Measurements from ENCODE around the gene DIAPH2.
"Not testable (repeated sequence)": the region's sequence is repeated elsewhere in the genome, so short reads cannot be mapped to it uniquely, and the experiment has no call there.

DIAPH2 gene

GRCh38 chrX:96703379-96703778, 18.7 kb downstream of the DIAPH2 start:
- DNase-seq (ENCODE audit: low spot score) = no peak
- peaks cover 4% of the 10 kb centered on the region for H3K4me1 Mint-ChIP-seq (ENCODE audit: low read depth)
- H3K4me3 Mint-ChIP-seq = no peak overlapping the region
- H3K27me3 Mint-ChIP-seq (ENCODE audit: low read depth) = no peaks in the 10 kb centered on the region
- no peak overlapping the region for H3K27ac Mint-ChIP-seq
- no peaks in the 10 kb centered on the region for H3K9me3 Mint-ChIP-seq
- peaks cover 6% of the 10 kb centered on the region for H3K36me3 Mint-ChIP-seq (ENCODE audit: low read depth)

DNA sequence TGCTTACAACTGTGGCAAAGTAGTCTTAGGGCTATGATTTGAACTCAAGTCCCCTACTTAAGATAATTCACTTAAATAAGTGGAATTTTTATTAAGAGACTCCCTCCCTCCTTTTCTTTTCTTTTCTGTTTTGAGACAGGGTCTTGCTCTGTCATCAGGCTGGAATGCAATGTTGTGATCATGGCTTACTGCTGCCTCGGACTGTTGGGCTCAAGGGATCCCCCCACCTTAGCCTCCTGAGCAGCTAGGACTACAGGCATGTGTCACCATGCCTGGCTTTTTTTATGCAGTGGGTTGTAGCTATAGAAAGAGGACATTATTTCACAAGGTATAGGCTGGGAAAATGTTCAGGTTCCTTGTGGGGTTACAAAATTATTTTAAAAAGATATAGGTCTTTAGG, 19.2 kb downstream of the DIAPH2 start:
- peaks cover 4% of the 10 kb centered on the region for H3K4me1 Mint-ChIP-seq (ENCODE audit: low read depth)
- no peaks in the 10 kb centered on the region for H3K9me3 Mint-ChIP-seq
- no peaks in the 10 kb centered on the region for H3K27me3 Mint-ChIP-seq (ENCODE audit: low read depth)
- peaks cover 6% of the 10 kb centered on the region for H3K36me3 Mint-ChIP-seq (ENCODE audit: low read depth)
- H3K4me3 Mint-ChIP-seq = no peak overlapping the region
- no peak for DNase-seq (ENCODE audit: low spot score)
- no peak overlapping the region for H3K27ac Mint-ChIP-seq

- Mint-ChIP-seq H3K9me3 (no peaks in the 10 kb centered on the region), H3K27me3 (ENCODE audit: low read depth) (no peaks in the 10 kb centered on the region), H3K4me3 (no peak overlapping the region), H3K4me1 (ENCODE audit: low read depth) (peaks cover 4% of the 10 kb centered on the region), H3K36me3 (ENCODE audit: low read depth) (peaks cover 6% of the 10 kb centered on the region), H3K27ac (no peak overlapping the region)
- no peak for DNase-seq (ENCODE audit: low spot score)
Observed at GRCh38 chrX:96704629-96705028, 20.0 kb downstream of the DIAPH2 start.

DNA sequence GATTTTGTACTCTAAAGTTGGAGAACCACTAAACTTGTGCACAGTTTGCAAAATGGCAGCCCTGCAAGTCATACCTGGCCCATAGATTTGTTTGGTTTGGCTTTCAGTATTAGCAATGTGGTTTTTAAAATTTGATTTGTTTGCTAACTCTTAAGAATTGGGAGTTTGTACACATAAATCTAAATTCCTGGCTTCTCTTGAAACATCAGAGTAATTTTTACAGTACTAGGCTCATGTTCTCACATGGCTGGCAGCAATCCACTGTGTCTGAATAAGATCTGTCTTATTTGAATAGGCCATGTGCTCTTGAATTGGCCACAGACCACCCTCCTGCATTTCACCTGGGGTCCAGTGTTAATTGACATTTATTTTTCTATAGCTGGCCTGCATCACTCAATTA, 21.3 kb downstream of the DIAPH2 start:
- no peak for DNase-seq (ENCODE audit: low spot score)
- Mint-ChIP-seq H3K4me1 (ENCODE audit: low read depth) (peaks cover 4% of the 10 kb centered on the region), H3K36me3 (ENCODE audit: low read depth) (peaks cover 2% of the 10 kb centered on the region), H3K27ac (no peak overlapping the region), H3K27me3 (ENCODE audit: low read depth) (no peaks in the 10 kb centered on the region), H3K9me3 (no peaks in the 10 kb centered on the region), H3K4me3 (no peak overlapping the region)

DNA sequence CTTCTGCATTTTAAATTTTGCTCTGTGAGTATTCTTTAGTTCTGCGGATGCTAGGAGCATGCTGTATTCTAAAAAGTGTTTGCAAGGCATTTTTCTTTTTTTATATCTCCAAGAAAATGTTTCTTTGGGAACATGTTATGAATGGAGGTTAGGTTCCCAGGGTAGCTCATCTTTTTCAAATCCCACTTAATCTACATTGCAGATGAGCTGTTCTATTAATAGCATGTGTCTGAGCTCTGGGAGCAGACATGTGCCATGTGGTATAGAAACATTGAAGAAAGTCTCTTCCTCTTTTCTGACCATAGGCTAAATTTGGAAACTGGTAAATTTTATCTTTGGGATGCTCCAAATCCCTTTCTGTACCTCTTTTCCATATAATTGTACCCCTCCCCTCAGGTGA, 23.2 kb downstream of the DIAPH2 start:
- Mint-ChIP-seq H3K4me1 (ENCODE audit: low read depth) (peaks cover 4% of the 10 kb centered on the region), H3K27ac (no peak overlapping the region), H3K9me3 (no peaks in the 10 kb centered on the region), H3K4me3 (no peak overlapping the region), H3K36me3 (ENCODE audit: low read depth) (peaks cover 2% of the 10 kb centered on the region), H3K27me3 (ENCODE audit: low read depth) (no peaks in the 10 kb centered on the region)
- DNase-seq (ENCODE audit: low spot score) = no peak

GRCh38 chrX:96710031-96710430, 25.4 kb downstream of the DIAPH2 start:
- no peak overlapping the region for H3K27ac Mint-ChIP-seq
- H3K36me3 Mint-ChIP-seq (ENCODE audit: low read depth) = peaks cover 2% of the 10 kb centered on the region
- H3K9me3 Mint-ChIP-seq = no peaks in the 10 kb centered on the region
- no peak overlapping the region for H3K4me3 Mint-ChIP-seq
- no peaks in the 10 kb centered on the region for H3K27me3 Mint-ChIP-seq (ENCODE audit: low read depth)
- peaks cover 4% of the 10 kb centered on the region for H3K4me1 Mint-ChIP-seq (ENCODE audit: low read depth)
- no peak for DNase-seq (ENCODE audit: low spot score)

- Mint-ChIP-seq H3K4me3 (no peak overlapping the region), H3K36me3 (ENCODE audit: low read depth) (no peaks in the 10 kb centered on the region)
Observed at GRCh38 chrX:96713303-96713702, 28.7 kb downstream of the DIAPH2 start.

DNA sequence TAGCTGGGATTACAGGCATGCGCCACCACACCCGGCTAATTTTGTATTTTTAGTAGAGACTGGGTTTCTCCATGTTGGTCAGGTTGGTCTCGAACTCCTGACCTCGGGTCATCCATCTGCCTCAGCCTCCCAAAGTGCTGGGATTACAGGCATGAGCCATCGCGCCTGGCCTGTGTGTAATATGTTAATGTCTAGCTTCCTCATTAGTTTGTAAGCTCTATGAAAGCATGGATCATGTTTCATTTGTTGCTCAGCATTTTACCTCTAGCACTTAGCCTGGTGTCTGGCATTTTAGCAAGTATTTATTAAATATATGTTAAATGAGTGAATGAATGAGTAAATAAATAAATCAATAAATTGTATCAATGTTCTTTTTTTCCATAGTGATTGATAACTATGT, 29.8 kb downstream of the DIAPH2 start:
- not testable (repeated sequence) for H3K4me3 Mint-ChIP-seq; DNase-seq (ENCODE audit: low spot score); H3K27ac Mint-ChIP-seq; H3K4me1 Mint-ChIP-seq (ENCODE audit: low read depth); H3K36me3 Mint-ChIP-seq (ENCODE audit: low read depth); H3K27me3 Mint-ChIP-seq (ENCODE audit: low read depth); H3K9me3 Mint-ChIP-seq

More at GRCh38 chrX:96713303-96713702, 28.7 kb downstream of the DIAPH2 start:
- DNase-seq (ENCODE audit: low spot score) = no peak
- Mint-ChIP-seq H3K27me3 (ENCODE audit: low read depth) (no peaks in the 10 kb centered on the region), H3K4me1 (ENCODE audit: low read depth) (no peaks in the 10 kb centered on the region), H3K27ac (no peak overlapping the region), H3K9me3 (no peaks in the 10 kb centered on the region)

DNA sequence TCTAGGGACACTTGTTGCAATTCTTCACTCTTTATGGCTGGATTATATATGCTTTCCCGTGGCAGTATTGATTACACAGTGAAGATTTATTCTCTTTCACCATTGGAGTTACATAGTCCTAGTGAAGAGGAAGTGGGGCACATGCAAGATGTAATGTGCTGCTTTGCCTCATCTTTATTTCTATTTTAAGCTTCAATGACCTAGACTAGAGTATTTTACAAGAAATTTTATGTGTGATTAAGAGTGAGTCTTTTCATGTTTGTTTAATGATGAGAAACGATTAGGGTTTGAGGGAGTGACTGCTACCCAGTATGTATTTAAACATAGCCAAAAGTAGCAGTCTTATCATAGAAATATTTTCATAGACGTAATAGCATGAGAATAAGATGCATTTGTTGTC, 30.8 kb downstream of the DIAPH2 start:
- H3K27ac Mint-ChIP-seq = no peak overlapping the region
- peaks cover 8% of the 10 kb centered on the region for H3K9me3 Mint-ChIP-seq
- peaks cover 1% of the 10 kb centered on the region for H3K36me3 Mint-ChIP-seq (ENCODE audit: low read depth)
- H3K4me1 Mint-ChIP-seq (ENCODE audit: low read depth) = no peaks in the 10 kb centered on the region
- DNase-seq (ENCODE audit: low spot score) = no peak
- H3K27me3 Mint-ChIP-seq (ENCODE audit: low read depth) = no peaks in the 10 kb centered on the region
- no peak overlapping the region for H3K4me3 Mint-ChIP-seq

- H3K27me3 Mint-ChIP-seq (ENCODE audit: low read depth) = no peaks in the 10 kb centered on the region
- no peak overlapping the region for H3K27ac Mint-ChIP-seq
- H3K4me1 Mint-ChIP-seq (ENCODE audit: low read depth) = no peaks in the 10 kb centered on the region
- H3K9me3 Mint-ChIP-seq = peaks cover 8% of the 10 kb centered on the region
- no peak overlapping the region for H3K4me3 Mint-ChIP-seq
- peaks cover 1% of the 10 kb centered on the region for H3K36me3 Mint-ChIP-seq (ENCODE audit: low read depth)
- no peak for DNase-seq (ENCODE audit: low spot score)
Observed at GRCh38 chrX:96719161-96719875, 34.7 kb downstream of the DIAPH2 start.

DNA sequence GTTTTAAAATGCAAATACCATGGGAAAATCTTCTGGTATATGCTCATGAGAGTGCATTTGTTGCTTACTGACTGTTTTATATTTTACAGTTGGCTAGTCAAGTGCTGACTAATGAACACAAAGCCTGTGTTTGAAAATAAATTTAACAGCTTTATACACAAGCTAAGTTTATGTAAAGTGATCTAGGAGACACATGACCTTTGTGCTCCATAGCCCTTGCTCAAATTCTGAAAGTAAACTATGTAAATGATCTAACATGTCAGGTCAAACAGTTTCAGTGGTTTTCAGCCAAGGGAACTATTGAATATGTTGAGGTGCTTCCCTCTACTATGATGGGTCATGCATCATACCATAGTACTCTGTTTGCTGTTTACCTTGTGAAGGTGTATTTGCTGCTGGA, 36.7 kb downstream of the DIAPH2 start:
- Mint-ChIP-seq H3K27me3 (ENCODE audit: low read depth) (no peaks in the 10 kb centered on the region), H3K36me3 (ENCODE audit: low read depth) (peaks cover 1% of the 10 kb centered on the region), H3K4me3 (no peak overlapping the region), H3K9me3 (peaks cover 8% of the 10 kb centered on the region), H3K4me1 (ENCODE audit: low read depth) (peaks cover 2% of the 10 kb centered on the region), H3K27ac (no peak overlapping the region)
- DNase-seq (ENCODE audit: low spot score) = no peak

DNA sequence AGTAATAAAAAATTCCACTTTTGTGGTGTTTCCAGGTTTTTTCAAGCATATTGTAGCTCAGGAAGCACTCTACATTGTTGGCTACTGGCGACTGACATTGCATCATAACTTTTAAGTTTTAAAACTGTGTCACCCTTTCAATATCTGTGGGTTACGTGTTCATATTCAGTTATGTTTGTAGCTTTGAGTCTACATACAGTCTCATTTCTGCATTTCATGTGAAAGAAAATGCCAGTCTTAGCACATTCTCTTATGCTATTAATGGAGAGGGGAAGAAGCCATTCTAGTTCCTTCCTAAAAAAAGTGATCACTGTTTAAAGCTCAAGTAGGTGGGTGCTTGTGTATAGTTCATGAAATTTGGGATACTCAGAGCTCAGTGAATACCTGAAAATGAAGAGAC, 38.1 kb downstream of the DIAPH2 start:
- H3K27ac Mint-ChIP-seq = no peak overlapping the region
- DNase-seq (ENCODE audit: low spot score) = no peak
- peaks cover 8% of the 10 kb centered on the region for H3K9me3 Mint-ChIP-seq
- no peak overlapping the region for H3K4me3 Mint-ChIP-seq
- no peaks in the 10 kb centered on the region for H3K27me3 Mint-ChIP-seq (ENCODE audit: low read depth)
- peaks cover 1% of the 10 kb centered on the region for H3K36me3 Mint-ChIP-seq (ENCODE audit: low read depth)
- H3K4me1 Mint-ChIP-seq (ENCODE audit: low read depth) = peaks cover 4% of the 10 kb centered on the region

GRCh38 chrX:96729053-96729452, 44.4 kb downstream of the DIAPH2 start:
- H3K27me3 Mint-ChIP-seq (ENCODE audit: low read depth) = no peaks in the 10 kb centered on the region
- DNase-seq (ENCODE audit: low spot score) = no peak
- H3K4me1 Mint-ChIP-seq (ENCODE audit: low read depth) = peaks cover 4% of the 10 kb centered on the region
- H3K36me3 Mint-ChIP-seq (ENCODE audit: low read depth) = no peaks in the 10 kb centered on the region
- H3K9me3 Mint-ChIP-seq = no peaks in the 10 kb centered on the region
- H3K27ac Mint-ChIP-seq = no peak overlapping the region
- H3K4me3 Mint-ChIP-seq = no peak overlapping the region

GRCh38 chrX:96729868-96730643, 45.4 kb downstream of the DIAPH2 start:
- Mint-ChIP-seq H3K27me3 (ENCODE audit: low read depth) (no peaks in the 10 kb centered on the region), H3K4me1 (ENCODE audit: low read depth) (peaks cover 5% of the 10 kb centered on the region), H3K27ac (no peak overlapping the region), H3K4me3 (no peak overlapping the region), H3K36me3 (ENCODE audit: low read depth) (no peaks in the 10 kb centered on the region), H3K9me3 (no peaks in the 10 kb centered on the region)
- no peak for DNase-seq (ENCODE audit: low spot score)
